Measurements from ENCODE around the gene SLC5A9.

DNA sequence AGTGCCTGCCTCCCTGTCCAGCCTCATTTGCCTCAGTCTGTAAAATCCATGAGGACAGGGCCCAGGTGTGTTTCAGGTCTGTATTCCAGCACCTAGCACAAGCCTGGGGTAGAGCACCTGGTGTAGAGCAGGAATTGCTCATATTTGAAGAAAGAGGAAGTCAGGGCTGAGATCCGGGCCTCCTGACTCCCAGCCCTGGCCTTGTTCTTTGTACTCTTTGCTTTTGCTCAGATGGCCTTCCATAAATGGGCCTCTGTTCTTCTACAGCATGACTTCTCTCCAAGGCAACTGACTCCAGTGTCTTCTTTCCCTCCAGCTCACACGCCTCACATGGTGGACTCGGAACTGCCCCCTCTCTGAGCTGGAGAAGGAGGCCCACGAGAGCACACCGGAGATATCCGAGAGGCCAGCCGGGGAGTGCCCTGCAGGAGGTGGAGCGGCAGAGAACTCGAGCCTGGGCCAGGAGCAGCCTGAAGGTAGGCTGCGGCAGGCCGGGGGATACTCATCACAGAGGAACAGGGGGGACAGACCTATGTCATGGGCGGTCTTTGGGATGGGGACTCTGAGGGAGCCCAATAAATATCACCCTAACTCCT, 19.7 kb downstream of the SLC5A9 start:
- TF ChIP-seq, protein P1, sequence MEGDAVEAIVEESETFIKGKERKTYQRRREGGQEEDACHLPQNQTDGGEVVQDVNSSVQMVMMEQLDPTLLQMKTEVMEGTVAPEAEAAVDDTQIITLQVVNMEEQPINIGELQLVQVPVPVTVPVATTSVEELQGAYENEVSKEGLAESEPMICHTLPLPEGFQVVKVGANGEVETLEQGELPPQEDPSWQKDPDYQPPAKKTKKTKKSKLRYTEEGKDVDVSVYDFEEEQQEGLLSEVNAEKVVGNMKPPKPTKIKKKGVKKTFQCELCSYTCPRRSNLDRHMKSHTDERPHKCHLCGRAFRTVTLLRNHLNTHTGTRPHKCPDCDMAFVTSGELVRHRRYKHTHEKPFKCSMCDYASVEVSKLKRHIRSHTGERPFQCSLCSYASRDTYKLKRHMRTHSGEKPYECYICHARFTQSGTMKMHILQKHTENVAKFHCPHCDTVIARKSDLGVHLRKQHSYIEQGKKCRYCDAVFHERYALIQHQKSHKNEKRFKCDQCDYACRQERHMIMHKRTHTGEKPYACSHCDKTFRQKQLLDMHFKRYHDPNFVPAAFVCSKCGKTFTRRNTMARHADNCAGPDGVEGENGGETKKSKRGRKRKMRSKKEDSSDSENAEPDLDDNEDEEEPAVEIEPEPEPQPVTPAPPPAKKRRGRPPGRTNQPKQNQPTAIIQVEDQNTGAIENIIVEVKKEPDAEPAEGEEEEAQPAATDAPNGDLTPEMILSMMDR (IDR thresholded peaks at IDR 0.05), result no peak
- no peak for TF ChIP-seq EZH2 (IDR thresholded peaks at IDR 0.05)

Measured in neural progenitor cell (in vitro differentiated cells).